OCI-LY7 (cell line): ENCODE measurements around the gene TBC1D24. TPM values are rescaled to one million over a fixed set of nuclear protein-coding genes. Genes with fewer than 3 reads are reported as not detected.

Experiments
- BruUV-seq: library from RNA; stranded (reverse); fragments of 400-500 nt; replicated peaks from 2 replicates; lab custom pipeline; 2021; lab: Mats Ljungman, UMichigan
- CTCF ChIA-PET: fragments of 300-600 bp; sonication (Branson Sonifier 250); formaldehyde crosslinking; loops from one replicate; lab custom pipeline; 2022; ENCODE audit warnings: antibody characterized with exemption; ENCODE audit not compliant: unreplicated experiment; lab: Charles Lee
- POLR2A ChIA-PET: fragments of 300-600 bp; sonication (Branson Sonifier 250); formaldehyde crosslinking; loops from one replicate; lab custom pipeline; 2022; ENCODE audit warnings: antibody characterized with exemption; lab: Charles Lee
- DNase-seq: peaks from one replicate; pipeline ENCODE4 v3.0.0-alpha.2; 2015; ENCODE audit warnings: low spot score
- H2AFZ ChIP-seq: fragments of 200-600 bp; sonication (generic), shearing (Covaris generic); 2 replicates; pipeline ENCODE4 v1.6.1; 2014; ENCODE audit warnings: mild to moderate bottlenecking, antibody characterized with exemption, low read length, moderate library complexity
- H3K27ac ChIP-seq: fragments of 200-600 bp; sonication (generic); 2 replicates; pipeline ENCODE4 v1.5.1; 2014; ENCODE audit warnings: mixed run types, low read depth, mild to moderate bottlenecking, moderate library complexity, low read length, inconsistent platforms; ENCODE audit not compliant: poor library complexity, severe bottlenecking
- H3K36me3 ChIP-seq: fragments of 200-600 bp; sonication (generic); 2 replicates; pipeline ENCODE4 v1.6.1; 2014; ENCODE audit warnings: mild to moderate bottlenecking, antibody characterized with exemption, low read length, moderate library complexity, mixed read lengths; ENCODE audit not compliant: insufficient read depth
- H3K4me1 ChIP-seq: fragments of 200-600 bp; sonication (generic); 2 replicates; pipeline ENCODE4 v1.5.1; 2014; ENCODE audit warnings: mild to moderate bottlenecking, low read length; ENCODE audit not compliant: insufficient read depth, poor library complexity, severe bottlenecking
- H3K4me2 ChIP-seq: fragments of 200-600 bp; sonication (generic); 2 replicates; pipeline ENCODE4 v1.6.1; 2014; ENCODE audit warnings: mild to moderate bottlenecking, low read length
- H3K4me3 ChIP-seq: fragments of 200-600 bp; sonication (generic); 2 replicates; pipeline ENCODE4 v1.5.1; 2014; ENCODE audit warnings: mild to moderate bottlenecking, low read depth, low read length; ENCODE audit not compliant: poor library complexity, severe bottlenecking
- H3K79me2 ChIP-seq: fragments of 200-600 bp; sonication (generic); 2 replicates; pipeline ENCODE4 v1.6.1; 2016; ENCODE audit warnings: low read depth, mild to moderate bottlenecking, low read length, moderate library complexity, mixed read lengths; ENCODE audit not compliant: insufficient read depth
- H3K9me2 ChIP-seq: fragments of 200-600 bp; sonication (generic); 2 replicates; pipeline ENCODE4 v1.6.1; 2016; ENCODE audit warnings: mild to moderate bottlenecking, low read length, mixed read lengths; ENCODE audit not compliant: insufficient read depth
- H3K9me3 ChIP-seq: fragments of 200-600 bp; sonication (generic); 2 replicates; pipeline ENCODE4 v1.6.1; 2014; ENCODE audit warnings: mild to moderate bottlenecking, mixed run types, low read length, mixed read lengths
- H4K20me1 ChIP-seq: fragments of 200-600 bp; sonication (generic); 2 replicates; pipeline ENCODE4 v1.6.1; 2014; ENCODE audit warnings: mild to moderate bottlenecking, antibody characterized with exemption, low read length, moderate library complexity, mixed read lengths; ENCODE audit not compliant: insufficient read depth
- CTCF ChIP-seq: fragments of 200-600 bp; sonication (generic); conservative IDR thresholded peaks from 2 replicates; pipeline ENCODE4 v1.5.1; 2014; ENCODE audit warnings: mild to moderate bottlenecking, antibody characterized with exemption, low read length, moderate library complexity, mixed read lengths
- EZH2phosphoT487 ChIP-seq: fragments of 200-600 bp; sonication (generic); IDR thresholded peaks from 2 replicates; pipeline ENCODE4 v1.6.1; 2018; ENCODE audit warnings: low read depth, borderline replicate concordance, mild to moderate bottlenecking, mixed run types, antibody characterized with exemption, low read length, moderate library complexity, mixed read lengths
- intact Hi-C: fragments of 100-400 bp; cut with micrococcal nuclease; formaldehyde crosslinking; loops from one replicate; pipeline ENCODE4 v1.10.0; 2022; ENCODE audit not compliant: unreplicated experiment
- total RNA-seq, 2 experiments: library from RNA; depleted of rRNA in 1 of 2; stranded (reverse); fragments of >200 nt in 1 of 2; shearing (Covaris generic) in 1 of 2; gene quantifications; 2 replicates each; pipeline ENCODE4 v1.2.3, GENCODE V29; 2014 to 2022

Gene TBC1D24
- total RNA-seq, 2 experiments from 2014 or later: 23.4 to 34.7 TPM

GRCh38 chr16:2520097-2520783, 45.3 kb downstream of the TBC1D24 start, which contains the start of gene AMDHD2:
Gene AMDHD2, plus strand, starts transcription at chr16:2520371. Its CDS starts 88 bp downstream, at chr16:2520459.
- intact Hi-C loops: no loop called here
- Histone ChIP-seq H3K4me3 (peak within 1 kb of the TSS; percentile 85), H4K20me1 (peaks cover under 1% of the 10 kb centered on the region; the same call in 1 of the 2 replicates), H3K4me1 (peaks cover 31% of the 10 kb centered on the region), H3K9me2 (no peaks in the 10 kb centered on the region), H3K4me2 (peak within 1 kb of the TSS; percentile 89), H3K36me3 (peaks cover 31% of the 10 kb centered on the region; the same call in 1 of the 2 replicates), H3K79me2 (peaks cover 37% of the 10 kb centered on the region), H3K27ac (peak within 1 kb of the TSS; percentile 9), H2AFZ (no peak within 1 kb of the TSS), H3K9me3 (no peaks in the 10 kb centered on the region)
- POLR2A ChIA-PET: interaction anchor here (0.6 to 1.4 kb wide), 2 partner anchors 11 to 13 kb away, joined by 5 to 6 read pairs; partner anchors contain the start of gene CEMP1
- TF ChIP-seq CTCF (no peak), EZH2phosphoT487 (no peak)
- CTCF ChIA-PET: interaction anchor here (0.6 to 0.7 kb wide), 3 partner anchors 12 to 372 kb away, joined by 3 to 4 read pairs (median 4); no protein-coding TSS in a partner anchor
- DNase-seq: peak; percentile 92
- BruUV-seq: no TSS peak

- H3K4me3 ChIP-seq: peak overlapping the region; percentile 85
- TF ChIP-seq EZH2phosphoT487: no peak
- TF ChIP-seq CTCF: no peak
- no peaks in the 10 kb centered on the region; the same call in 1 of the 2 replicates for H4K20me1 ChIP-seq
- no peaks in the 10 kb centered on the region for H3K9me3 ChIP-seq
- peak overlapping the region; percentile 89 for H3K4me2 ChIP-seq
- H3K79me2 ChIP-seq: peaks cover 29% of the 10 kb centered on the region
- ChIA-PET POLR2A (interaction anchor here (1.4 kb wide), 1 partner anchor 12 kb away, joined by 5 read pairs; no protein-coding TSS in a partner anchor), CTCF (interaction anchor here (0.6 kb wide), 1 partner anchor 373 kb away, joined by 4 read pairs; no protein-coding TSS in a partner anchor)
- intact Hi-C loops: no loop called here
- H3K4me1 ChIP-seq: peaks cover 24% of the 10 kb centered on the region
- BruUV-seq: no TSS peak
- H2AFZ ChIP-seq: no peak overlapping the region
- DNase-seq: peak; percentile 57
- no peaks in the 10 kb centered on the region for H3K9me2 ChIP-seq
- peak overlapping the region; percentile 9 for H3K27ac ChIP-seq
- peaks cover 31% of the 10 kb centered on the region; the same call in 1 of the 2 replicates for H3K36me3 ChIP-seq
These were observed 46.0 kb downstream of the TBC1D24 start for GRCh38 chr16:2520784-2521531.
